Transverse colon (tissue), 4 donors: ENCODE data around the gene CDHR3.
"Not testable (repeated sequence)": the region's sequence is repeated elsewhere in the genome, so short reads cannot be mapped to it uniquely, and the experiment has no call there.

Experiments
- POLR2A ChIP-seq: fragments of 450-650 bp; IDR thresholded peaks from one replicate; pipeline ENCODE4 v1.6.1; 2016; ENCODE audit warnings: antibody characterized with exemption, mild to moderate bottlenecking, moderate library complexity
- POLR2AphosphoS5 ChIP-seq, 3 donors: sonication (generic); formaldehyde crosslinking; IDR thresholded peaks; one replicate each; pipeline ENCODE4 v1.6.1; 2016; ENCODE audit warnings: antibody characterized with exemption in 3 of 3
- TF ChIP-seq, protein P1 (sequence below), 5 experiments: fragments of 200-600 bp in 3 of 5; fragments of 450-650 bp in 2 of 5; sonication (generic) in 3 of 5; IDR thresholded peaks; 1 replicate in 2 of 5; 2 replicates in 3 of 5; pipeline ENCODE4 v1.5.1; 2016 to 2017; ENCODE audit warnings: antibody characterized with exemption in 5 of 5, inconsistent platforms in 3 of 5, mild to moderate bottlenecking in 2 of 5, moderate library complexity in 1 of 5

DNA sequence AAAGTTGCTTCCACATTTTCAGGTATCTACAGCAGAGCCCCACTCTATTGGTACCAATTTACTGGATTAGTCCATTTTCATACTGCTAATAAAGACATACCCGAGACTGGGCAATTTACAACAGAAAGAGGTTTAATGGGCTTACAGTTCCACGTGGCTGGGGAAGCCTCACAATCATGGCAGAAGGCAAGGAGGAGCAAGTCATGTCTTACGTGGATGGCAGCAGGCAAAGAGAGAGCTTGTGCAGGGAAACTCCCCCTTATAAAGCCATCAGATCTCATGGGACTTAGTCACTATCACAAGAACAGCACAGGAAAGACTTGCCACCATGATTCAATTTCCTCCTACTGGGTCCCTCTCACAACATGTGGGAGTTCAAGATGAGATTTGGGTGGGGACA lies 44.7 kb downstream of the CDHR3 start:
- TF ChIP-seq, protein P1, sequence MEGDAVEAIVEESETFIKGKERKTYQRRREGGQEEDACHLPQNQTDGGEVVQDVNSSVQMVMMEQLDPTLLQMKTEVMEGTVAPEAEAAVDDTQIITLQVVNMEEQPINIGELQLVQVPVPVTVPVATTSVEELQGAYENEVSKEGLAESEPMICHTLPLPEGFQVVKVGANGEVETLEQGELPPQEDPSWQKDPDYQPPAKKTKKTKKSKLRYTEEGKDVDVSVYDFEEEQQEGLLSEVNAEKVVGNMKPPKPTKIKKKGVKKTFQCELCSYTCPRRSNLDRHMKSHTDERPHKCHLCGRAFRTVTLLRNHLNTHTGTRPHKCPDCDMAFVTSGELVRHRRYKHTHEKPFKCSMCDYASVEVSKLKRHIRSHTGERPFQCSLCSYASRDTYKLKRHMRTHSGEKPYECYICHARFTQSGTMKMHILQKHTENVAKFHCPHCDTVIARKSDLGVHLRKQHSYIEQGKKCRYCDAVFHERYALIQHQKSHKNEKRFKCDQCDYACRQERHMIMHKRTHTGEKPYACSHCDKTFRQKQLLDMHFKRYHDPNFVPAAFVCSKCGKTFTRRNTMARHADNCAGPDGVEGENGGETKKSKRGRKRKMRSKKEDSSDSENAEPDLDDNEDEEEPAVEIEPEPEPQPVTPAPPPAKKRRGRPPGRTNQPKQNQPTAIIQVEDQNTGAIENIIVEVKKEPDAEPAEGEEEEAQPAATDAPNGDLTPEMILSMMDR (IDR thresholded peaks at IDR 0.05), result not testable (repeated sequence)
- not testable (repeated sequence) for TF ChIP-seq POLR2A; POLR2AphosphoS5 (IDR thresholded peaks at IDR 0.05)
